H1 (cell line): ENCODE data around the gene SLC9A3. TPM values are rescaled to one million over a fixed set of nuclear protein-coding genes. Genes with fewer than 3 reads are reported as not detected.

Source experiments
- ASH2L ChIP-seq: fragments of 200-600, 300-600 bp; sonication (generic); IDR thresholded peaks from one replicate; pipeline ENCODE4 v1.7.1; 2017; ENCODE audit warnings: low read length
- CBX5 ChIP-seq: fragments of 300-800, 300-1000 bp; sonication (generic); IDR thresholded peaks from 2 replicates; pipeline ENCODE4 v1.7.1; 2016; ENCODE audit warnings: antibody characterized with exemption, low read length, low read depth
- CBX8 ChIP-seq: fragments of 300-800, 300-1000 bp; sonication (generic); IDR thresholded peaks from 2 replicates; pipeline ENCODE4 v1.7.1; 2016; ENCODE audit warnings: low read depth, low read length, borderline replicate concordance
- KDM1A ChIP-seq: fragments of 200-600, 300-600 bp; sonication (generic); IDR thresholded peaks from 2 replicates; pipeline ENCODE4 v1.7.1; 2016; ENCODE audit warnings: mild to moderate bottlenecking, low read length, borderline replicate concordance
- RAD21 ChIP-seq, 2 experiments: IDR thresholded peaks in 1 of 2; conservative IDR thresholded peaks in 1 of 2; 2 replicates each; pipeline ENCODE4 v1.6.1; 2011; ENCODE audit warnings: low read depth in 2 of 2, low read length in 2 of 2, improper control_type of control experiment in 1 of 2, inconsistent platforms in 1 of 2, mild to moderate bottlenecking in 1 of 2, moderate library complexity in 1 of 2
- RXRA ChIP-seq: IDR thresholded peaks from 2 replicates; pipeline ENCODE4 v1.6.1; 2011; ENCODE audit warnings: low read depth, mild to moderate bottlenecking, low read length, moderate library complexity; ENCODE audit not compliant: insufficient read depth
- SIRT6 ChIP-seq: IDR thresholded peaks from one replicate; pipeline ENCODE4 v1.7.1; 2012; ENCODE audit warnings: low read length, inconsistent platforms
- SP4 ChIP-seq: IDR thresholded peaks from 2 replicates; pipeline ENCODE4 v1.6.1; 2012; ENCODE audit warnings: low read length, inconsistent platforms
- TAF1 ChIP-seq: IDR thresholded peaks from 2 replicates; pipeline ENCODE4 v1.6.1; 2011; ENCODE audit warnings: mild to moderate bottlenecking, low read depth, low read length
- polyA plus RNA-seq, 7 experiments: library from polyadenylated mRNA; depleted of rRNA in 3 of 7; stranded (reverse) in 5 of 7; unstranded in 2 of 7; fragments of >200 nt in 5 of 7; fragments of 200-250 nt in 2 of 7; gene quantifications; 1 replicate in 5 of 7; 2 replicates in 1 of 7; 4 replicates in 1 of 7; pipeline versions ENCODE4 v1.2.1 to v1.2.3, GENCODE V29; 2011 to 2013; ENCODE audit warnings: missing spikeins in 2 of 7, mixed read lengths in 2 of 7
- total RNA-seq: library from RNA; stranded (reverse); fragmentation: NEBNext Ultra II Directional; extraction: Animal tissue kit (Norgen Biotek cat#: 25700); gene quantifications from 2 replicates; pipeline ENCODE4 v1.2.1, GENCODE V29; 2021

Gene SLC9A3
- total and polyA plus RNA-seq, 2 of the 8 experiments (the other 6 are each of a cell fraction or from before 2014, with no cell fraction given): 0.95 to 1.0 TPM

DNA sequence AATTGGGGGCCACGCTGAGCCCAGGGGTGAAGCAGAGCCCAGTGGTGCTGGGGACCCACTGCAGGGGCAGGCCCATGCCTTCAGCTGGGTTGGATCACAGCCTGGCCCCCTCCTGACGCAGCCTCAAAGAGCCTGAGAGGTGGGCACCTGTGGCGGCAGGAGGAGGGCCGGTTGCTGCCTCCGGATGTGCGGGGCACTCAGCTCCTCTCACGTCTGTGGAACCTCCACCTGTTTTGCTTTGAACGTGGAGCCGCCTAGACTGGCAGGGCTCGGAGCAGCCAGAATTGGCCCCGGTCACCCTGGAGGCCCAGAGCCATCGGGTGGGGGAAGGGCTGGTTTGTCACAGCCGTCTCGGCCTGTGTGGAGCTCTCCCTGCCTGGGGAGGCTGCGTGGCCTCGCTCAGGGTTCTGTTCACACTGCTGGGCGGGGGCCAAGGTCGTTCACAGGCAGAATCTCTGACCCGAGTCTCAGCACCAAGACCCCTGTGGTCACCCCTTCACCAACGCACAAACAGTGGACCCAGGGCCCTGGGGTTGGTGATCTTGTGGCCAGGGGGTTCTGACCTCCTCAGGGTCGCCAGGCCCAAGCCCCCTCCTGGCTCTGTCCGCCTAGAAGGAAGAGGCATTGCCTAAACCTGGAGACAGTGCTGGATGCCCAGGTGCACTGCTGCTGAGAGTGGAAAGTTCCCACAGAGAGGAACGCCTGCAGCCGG is 9.2 kb upstream of the SLC9A3 start (continued):
- TF ChIP-seq CBX8: no peak
- TF ChIP-seq KDM1A: no peak
- no peak for TF ChIP-seq RXRA
- TF ChIP-seq CBX5: no peak
- TF ChIP-seq RAD21 (IDR thresholded peaks at IDR 0.05 in 1 of 2, conservative IDR thresholded peaks at IDR 0.05 in 1 of 2; ENCODE audit: low read depth in 2 of 2, low read length in 2 of 2): no peak
- no peak for TF ChIP-seq ASH2L
- TF ChIP-seq SIRT6: no peak
- TF ChIP-seq SP4: no peak
- no peak for TF ChIP-seq TAF1
- TF ChIP-seq, all 59 proteins: peak for 0
